Stimulated activated CD4-positive, alpha-beta T cell treated with anti-CD3 and anti-CD28 coated beads, Interleukin-12 subunit alpha, Interleukin-12 subunit beta, amount 100 ng/mL, for 24 hours (primary cell): ENCODE measurements around the gene IL17REL.

Experiments
- DNase-seq, 2 experiments: peaks; one replicate each; pipeline ENCODE4 v3.0.0-alpha.2; 2020; ENCODE audit warnings: low read depth in 2 of 2

The IL17REL gene

DNA sequence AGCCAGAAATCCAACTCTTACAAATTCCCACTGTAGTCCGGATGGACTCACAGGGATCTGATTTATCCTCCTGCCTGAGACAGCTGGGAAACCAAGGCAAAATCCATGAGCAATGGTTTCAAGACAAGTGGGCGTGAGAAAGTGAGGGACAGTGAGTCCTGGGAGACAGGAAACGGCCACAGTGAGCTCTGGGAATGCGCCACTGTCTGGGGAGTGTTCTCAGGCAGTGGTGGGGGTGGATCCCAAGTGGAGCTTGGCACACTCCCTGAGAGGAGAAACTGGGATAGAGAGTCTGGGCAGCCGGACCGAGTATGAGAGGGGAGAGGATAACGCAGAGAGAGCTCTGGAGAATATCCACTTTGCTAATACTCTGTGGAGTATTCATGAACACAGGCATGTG, 9.8 kb downstream of the IL17REL start:
- no peak for DNase-seq

DNA sequence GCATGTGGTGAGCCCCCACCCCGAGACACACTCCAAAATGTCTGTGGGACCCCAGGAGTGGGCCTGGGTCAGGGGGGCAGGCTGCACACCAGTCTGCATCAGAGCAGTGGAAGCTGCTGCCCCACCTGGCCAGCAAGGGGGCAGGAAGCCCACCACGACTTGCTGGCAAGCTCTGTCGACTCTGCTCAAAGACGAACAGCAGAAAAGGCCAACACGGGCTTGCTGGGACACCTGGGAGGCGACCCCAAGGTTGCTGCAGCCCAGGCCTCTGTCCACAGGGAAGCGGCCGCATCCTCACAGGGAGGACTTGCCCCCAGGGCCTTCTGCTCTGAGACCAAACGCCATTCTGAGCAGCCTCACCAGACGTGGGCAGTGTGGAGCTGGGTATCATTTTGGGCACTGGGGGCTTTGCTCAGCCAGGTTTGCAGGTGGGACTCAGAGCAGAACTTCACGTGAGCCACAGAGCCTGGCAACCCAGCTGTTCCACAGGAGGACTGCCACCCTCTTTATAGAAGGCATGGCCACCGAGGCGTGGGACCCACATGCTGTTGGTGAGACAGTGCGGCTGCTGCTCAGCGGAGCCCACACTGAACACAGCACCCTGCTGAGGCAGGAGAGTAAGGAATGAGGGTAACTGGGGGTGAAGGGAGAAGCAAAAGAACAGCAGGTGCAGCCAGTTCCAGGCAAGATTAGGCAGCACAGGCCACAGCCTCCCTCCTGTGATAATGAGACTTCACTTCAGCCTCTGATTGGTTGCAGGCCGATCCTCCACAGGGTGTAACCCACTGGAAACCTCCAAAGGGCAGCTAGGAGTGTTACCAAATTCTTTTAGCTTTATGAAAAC, 11.0 kb downstream of the IL17REL start:
- no peak for DNase-seq

DNA sequence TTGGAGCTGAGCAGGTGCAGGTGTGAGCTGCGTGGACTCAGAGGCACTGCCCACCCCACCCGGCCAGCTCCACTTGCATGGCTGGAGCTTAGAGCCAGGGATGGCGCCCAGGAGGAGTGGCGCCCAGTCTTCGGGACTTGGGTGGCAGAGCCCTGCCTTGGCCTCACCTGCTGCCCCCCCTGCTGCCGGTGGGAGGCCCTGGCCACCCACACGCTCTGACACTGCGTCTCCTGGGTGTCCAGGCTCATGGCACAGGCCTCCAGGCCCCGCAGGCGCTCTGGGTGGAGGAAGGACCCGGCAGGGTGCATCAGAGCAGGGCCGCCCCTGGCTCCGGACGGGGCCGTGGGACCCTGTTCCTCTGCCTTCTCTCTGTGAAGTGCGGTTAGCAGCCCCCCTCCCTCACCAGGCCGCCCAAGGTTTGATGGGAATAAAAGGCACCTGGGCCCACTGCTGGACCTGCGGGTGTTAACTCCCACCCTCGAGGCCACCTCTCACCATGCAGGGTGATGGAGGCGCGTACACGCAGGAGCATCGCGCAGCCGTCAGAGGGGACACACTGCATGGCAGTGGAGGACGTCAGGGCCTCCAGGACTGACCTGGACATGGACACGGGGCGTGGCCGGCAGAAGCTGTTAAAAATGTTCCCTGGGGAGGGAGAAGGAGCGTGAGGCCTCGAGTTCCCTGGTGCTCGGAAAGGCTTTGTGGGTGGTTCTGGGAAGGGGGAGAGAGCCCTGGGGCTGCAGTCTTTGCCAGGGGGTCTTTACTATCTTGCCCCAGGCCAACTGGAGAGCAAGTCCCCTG, 11.8 kb downstream of the IL17REL start:
- no peak for DNase-seq

DNA sequence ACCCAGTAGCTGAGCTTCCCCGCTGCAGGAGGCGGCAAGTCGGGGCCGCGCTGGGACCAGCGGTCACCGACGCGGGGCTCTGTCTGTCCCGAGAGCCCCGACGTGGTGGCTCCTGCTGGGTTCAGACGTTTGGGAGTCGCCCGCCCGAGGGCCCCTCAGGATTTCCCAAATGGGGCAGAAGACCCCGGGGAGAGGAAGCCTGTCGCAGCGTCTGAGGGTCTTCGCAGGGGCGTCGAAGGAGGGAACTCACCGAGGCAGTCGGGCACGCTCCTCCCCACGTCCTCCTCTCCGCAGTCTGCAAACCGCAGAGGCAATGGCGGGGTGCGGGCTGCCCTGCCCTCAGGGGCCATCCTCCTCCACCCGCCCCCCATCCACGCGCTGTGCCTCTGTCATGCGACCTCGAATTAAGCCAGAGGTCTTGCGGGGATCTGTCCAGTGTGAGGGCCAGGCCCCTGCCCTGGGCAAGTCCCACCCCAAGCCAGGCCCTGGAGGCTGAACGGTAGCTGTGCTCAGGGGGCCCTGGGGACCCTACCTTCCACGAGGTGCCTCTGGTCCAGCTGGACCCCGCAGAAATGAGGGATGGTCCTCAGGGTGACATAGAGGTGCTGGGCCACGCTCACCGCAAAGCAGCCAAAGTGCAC, 12.5 kb downstream of the IL17REL start:
- no peak for DNase-seq

DNA sequence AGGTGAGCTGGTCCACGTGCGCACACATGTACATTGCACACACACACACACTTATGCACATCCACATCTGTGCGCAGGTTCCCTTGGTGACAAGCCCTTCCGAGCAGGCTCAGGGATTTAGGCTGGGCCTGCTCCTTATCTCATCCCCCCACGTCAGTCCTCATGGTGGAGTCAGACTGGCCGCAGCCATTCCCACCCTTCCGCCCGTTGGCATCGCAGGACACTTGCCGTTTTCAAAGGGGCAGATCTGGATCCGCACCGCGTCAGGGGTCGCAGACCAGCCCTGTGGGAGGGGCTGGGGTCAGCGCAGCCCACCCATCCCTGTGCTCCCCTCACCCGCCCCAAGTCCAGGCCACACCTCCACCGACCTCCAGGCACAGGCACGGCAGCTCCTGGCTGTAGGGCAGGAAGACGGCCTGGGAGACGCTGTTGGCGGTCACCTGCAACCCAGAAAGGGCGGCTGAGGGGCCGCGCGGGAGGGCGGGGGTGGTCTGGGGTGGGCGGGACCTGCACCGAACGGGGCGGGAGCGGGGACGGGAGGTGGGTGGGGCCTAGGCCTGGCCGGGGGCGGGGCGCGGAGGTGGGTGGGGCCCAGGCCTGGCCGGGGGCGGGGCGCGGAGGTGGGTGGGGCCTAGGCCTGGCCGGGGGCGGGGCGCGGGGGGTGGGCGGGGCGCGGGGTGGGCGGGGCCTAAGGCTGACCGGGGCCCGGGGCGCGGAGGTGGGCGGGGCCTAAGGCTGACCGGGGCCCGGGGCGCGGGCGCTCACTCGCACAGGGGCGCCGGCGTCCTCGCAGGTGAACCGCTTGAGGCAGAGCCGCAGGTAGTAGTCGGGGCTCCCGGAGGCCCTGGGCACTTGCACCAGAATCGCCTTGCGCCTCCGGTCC, 13.3 kb downstream of the IL17REL start:
- no peak for DNase-seq

DNA sequence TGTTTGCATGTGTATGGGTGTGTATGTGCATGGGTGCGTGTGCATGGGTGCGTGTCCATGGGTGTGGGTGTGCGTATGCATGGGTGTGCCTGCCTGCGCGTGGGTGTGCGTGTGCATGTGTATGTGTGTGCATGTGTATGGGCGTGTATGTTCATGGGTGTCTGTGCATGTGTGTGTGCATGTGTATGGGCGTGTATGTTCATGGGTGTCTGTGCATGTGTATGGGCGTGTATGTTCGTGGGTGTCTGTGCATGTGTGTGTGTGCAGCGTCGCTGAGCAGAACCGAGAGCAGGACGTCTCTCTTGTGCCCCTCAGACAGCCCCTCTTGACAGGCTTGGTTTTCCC, 13.9 kb downstream of the IL17REL start:
- DNase-seq = no peak

DNA sequence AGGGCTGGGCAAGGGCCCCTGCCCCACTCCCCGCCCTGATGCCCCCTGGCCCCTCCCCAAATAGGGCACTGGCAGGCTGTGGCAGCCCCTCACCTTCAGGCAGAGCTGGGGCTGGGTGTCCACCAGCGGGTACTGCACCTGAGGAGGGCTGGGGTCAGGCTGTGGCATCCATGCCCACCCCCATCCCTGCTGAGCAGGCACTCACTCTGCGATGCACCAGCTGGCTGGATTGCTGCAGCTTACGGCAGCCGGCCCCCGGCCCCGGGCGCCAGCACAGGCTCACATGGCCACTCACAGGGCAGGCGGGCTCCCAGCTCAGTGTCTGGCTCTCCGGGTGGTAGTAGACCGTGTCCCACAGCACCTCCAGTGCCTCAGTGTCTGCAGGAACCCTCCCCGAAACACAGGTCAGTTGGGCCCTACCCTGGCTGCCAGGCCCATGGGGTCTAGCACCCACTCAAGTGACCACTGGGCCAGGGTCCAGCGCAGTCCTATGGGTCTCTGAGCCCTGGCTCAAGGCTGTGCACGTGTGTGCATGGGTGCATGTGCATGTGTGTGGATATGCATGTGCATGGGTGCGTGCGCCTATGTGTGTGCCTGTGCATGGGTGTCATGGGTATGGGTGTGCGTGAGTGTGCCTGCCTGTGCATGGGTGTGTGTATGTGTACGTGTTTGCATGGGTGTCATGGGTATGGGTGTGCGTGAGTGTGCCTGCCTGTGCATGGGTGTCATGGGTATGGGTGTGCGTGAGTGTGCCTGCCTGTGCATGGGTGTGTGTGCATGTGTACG, 14.4 kb downstream of the IL17REL start:
- DNase-seq = no peak

DNA sequence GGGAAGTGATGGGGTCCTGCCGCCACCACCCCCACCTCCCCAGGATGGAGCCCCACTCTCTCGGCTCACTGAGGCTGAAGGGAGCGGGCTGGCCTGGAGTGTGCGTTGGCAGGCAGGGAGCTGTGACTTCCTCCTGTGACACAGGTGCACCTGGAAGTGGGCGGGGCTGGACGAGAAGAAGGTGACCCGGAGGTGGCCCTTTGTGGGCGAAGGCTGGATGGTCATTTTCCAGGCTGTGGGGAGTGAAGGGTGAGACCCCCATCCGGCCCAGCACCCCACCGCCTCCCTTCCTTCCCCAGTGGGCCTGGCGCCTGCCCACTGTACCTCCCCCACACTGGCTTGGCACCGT, 15.3 kb downstream of the IL17REL start:
- DNase-seq = no peak

DNA sequence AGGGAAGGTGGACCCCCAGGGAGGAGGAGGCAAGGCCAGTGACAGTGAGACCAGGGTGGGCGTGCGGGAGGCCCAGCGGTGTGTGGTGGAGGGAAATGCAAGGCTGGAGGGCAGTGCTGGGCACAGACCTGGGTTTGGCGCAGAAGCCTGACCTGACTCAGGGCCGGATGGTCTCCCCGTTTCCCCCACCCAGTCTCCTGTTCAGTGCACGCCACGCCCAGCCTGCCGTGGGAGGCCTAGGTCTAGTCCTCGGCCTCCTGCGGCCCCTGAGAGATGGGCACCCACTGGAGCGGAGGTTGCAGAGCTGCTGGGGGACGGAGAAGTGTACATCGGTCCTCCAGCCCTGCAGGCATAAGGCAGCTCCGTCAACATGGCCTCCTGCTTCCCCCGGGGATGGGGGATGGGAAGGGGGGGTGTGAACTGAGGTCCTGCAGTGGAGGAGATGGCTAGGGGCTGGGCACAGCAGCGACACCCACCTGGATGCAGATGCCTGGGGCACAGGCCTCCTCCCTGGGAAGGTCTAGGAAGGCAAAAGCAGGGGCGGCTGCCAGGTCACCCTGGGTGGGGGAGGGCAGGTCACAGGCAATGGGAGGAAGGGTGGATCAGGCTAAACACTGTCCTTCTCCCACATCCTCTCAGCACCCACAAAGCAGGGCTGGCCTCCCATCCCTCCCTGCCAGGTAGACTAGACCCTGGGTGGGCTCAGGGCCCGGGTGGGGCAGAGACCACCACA, 15.9 kb downstream of the IL17REL start:
- no peak for DNase-seq

DNA sequence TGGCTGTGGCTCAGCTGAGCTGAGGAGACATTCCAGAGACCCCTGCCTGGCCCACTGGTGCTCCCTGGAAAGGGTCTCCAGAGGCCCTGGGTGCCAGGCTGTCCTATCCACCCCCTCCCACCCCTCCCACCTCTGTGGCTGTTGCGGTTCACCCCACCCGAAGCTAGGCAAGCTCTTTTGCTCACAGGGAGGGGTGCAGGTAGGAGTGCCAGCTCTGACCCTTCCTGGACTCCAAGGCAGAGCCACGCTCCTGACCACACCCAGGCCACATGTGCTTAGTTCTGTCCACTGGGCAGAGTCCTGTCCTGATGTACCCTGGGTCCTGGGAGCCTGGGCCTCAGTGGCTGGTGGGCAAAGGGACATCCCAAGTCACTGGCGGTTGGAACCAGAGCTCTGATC, 16.4 kb downstream of the IL17REL start:
- no peak for DNase-seq

DNA sequence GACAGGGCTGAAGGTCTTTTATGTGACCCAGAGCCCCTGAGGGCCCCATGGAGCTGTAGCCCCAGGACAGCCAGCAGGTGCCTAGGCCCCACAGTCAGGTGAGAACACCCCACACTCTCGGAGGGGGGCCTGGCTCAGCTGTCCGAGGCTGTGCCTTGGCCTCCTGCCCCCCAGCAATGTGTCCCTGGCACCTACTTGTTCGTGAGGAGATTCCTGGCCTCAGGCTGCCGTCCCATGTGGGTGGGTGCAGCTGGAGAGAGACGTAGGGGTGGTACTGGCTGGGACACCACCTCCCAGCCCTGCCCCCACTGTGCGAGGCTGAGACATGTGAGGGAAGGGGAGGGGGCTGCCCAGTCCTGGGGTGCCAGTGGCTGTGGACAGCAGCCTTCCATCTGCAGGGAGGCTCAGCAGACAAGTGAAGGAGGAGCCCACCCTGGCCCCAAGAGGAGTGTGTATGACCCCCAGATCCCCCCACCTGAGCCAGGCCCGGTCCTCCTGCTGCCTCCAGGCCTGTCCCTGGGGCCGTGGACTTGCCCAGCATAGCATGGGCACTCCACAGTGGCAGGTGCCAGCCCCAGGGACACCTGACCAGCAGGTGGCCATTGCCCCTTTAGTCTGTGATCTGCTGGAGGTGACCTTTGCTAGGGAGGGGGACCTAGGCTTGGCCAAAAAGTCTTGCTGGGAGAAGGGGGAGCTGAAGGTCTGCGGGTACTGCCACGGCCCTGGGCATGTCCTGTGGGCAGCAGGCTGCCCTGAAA, 17.0 kb downstream of the IL17REL start:
- no peak for DNase-seq

DNA sequence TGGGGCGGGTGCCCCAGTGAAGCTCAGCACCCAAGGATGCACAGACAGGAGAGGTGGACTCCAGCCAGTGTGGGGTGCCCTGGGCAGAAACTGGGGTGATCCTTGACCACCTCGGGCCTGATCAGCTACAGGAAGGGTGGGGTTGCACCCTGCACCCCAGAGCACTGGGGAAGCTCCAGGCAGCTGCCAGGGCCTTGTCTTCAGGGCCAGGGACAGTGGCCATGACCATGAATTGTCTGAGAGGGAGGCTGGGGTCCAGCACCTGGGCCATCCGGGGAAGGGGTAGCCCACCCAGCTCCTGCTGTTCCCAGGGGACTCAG, 17.6 kb downstream of the IL17REL start:
- no peak for DNase-seq

DNA sequence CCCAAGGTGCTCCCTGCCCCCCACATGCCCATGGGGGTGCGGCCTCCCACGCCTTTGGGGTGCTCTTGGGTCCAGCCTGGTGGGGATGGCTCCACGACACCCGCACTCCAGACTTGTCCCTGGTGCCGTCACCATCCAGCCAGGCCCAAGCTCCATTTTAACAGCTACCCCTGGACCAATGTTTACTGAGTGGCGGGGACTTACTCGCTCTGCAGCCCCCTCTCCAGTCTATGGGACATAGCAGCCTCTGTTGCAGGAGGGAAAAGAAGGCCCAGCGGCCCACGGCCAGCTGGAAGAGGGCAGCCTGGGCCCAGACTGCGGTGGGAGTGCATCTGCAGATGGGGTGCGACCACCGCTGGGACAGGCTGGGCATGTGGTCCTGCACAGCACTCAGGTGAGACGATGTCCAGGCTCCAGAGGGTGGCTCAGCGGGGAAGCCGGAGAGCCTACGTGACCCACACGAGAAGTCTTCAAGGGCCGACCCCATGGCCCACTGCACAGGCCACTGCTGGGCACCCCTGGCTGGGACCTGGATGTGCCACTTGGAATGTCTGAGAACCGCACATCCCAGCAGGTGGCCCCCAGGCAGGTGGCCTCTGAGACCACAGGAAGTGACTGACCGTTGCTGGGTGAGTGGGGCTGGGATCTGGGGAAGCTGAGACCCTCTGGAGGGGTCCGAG, 18.1 kb downstream of the IL17REL start:
- DNase-seq = no peak

DNA sequence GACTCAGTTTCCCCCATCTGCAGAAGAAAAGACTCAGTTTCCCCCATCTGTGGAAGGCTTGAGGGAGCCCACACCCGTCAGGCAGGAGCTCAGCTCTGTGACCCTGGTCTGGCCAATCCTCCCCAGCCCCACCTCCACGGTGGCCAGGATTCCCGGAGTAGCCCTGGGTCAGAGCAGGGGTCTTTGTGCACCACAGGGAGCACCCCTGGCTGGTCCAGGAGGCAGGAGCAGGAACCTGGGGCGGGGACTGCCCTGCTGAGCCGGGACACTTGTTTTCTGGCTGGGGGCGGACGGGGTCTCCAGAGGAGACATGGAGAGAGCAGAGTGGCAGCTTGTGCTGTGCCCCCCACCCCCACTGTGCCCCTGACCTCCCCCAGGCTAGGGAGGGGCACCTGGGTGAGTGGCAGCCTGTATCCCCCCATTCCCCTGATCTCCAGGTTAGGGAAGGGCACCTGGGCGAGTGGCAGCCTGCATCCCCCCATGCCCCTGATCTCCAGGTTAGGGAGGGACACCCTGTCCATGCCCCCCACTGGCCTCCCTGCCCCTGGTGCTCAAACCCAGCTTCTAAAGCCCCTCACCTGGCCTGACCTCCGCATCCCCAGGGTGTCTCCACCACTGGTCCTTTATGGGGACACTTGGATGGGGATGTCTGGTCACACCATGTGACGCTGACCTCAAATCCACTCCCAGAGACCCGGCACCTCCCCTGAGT, 18.8 kb downstream of the IL17REL start:
- DNase-seq = no peak

DNA sequence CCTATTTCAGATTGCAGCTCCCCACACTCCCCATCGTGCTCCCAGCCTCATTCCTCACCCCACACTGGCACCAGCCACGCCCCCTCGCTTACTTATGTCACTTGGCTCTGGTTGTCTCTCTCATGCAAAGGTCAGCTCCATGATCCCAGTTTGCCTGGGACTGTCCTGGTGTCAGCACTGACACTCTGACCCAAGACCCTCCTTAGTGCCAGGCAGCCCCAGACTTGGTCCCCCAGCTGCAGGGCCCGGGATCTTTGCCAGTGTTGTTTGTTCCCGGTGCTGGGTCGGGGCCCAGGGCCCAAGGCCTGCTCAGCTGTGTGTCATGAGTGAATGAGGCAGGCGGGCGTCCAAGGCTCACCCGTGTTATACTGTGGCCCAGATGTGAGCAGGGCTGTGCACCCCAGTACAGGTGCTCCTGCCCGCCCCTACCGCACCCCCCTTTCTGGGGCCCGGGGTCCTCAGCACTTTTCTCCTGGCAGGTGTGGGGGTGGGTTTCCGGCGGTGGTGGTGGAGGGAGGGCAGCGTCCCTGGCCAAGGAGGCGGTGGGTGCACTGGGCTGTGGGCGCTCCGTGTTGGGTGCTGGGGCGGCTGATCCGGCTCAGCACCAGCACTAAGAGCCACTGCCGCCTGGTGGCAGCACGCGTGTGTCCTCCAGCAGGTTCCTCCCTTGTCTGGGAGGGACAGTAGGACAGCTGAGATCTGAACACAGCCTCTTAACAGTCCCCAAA, 19.5 kb downstream of the IL17REL start:
- DNase-seq = peak in 1 of 2 experiments; percentile 68

DNA sequence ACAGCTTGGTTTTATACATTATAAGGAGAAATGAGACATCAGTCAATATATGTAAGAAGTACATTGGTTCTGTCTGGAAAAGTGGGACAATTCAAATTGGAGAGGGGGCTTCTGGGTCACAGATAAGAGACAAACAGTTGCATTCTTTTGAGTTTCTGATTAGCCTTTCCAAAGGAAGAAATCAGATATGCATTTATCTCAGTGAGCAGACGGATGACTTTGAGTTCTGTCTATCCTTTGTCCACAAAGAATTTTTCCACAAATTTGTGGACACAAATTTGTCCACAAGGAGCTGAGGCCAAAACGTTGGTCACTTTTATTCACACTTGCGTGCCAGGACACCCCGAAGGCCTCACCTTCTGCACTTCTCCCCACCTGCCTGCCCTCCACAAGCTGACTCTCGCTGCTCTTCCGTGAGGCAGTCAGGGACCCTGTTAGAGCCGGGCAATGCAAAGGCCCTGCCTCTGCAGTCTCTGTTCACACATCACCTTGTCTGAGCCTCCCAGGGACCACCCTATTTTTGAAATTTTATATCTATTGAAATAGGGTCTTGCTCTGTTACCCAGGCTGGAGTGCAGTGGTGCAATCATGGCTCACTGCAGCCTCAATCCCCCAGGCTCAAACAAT, 20.5 kb downstream of the IL17REL start:
- DNase-seq = no peak

DNA sequence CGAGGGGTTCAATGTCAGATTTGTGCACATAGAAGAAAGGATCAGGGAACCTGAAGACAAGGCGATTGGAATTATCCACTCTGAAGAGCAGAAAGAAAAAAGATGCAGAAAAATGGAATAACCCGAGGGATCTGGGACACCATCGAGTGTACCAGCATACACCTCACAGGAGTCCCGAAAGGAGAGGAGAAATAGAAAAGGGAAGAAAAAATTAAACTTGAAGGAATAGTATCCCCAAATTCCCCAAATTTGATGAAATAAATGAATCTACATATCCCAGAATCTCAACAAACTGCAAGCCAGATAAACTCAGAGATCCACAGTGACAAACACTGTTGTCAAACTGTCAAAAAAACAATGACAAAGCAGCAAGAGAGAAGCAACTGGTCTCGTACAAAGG, 21.4 kb downstream of the IL17REL start:
- DNase-seq = no peak
